ENCODE measurements around the gene OR5AN1.
"Not testable (repeated sequence)": the region's sequence is repeated elsewhere in the genome, so short reads cannot be mapped to it uniquely, and the experiment has no call there.

The OR5AN1 gene

DNA sequence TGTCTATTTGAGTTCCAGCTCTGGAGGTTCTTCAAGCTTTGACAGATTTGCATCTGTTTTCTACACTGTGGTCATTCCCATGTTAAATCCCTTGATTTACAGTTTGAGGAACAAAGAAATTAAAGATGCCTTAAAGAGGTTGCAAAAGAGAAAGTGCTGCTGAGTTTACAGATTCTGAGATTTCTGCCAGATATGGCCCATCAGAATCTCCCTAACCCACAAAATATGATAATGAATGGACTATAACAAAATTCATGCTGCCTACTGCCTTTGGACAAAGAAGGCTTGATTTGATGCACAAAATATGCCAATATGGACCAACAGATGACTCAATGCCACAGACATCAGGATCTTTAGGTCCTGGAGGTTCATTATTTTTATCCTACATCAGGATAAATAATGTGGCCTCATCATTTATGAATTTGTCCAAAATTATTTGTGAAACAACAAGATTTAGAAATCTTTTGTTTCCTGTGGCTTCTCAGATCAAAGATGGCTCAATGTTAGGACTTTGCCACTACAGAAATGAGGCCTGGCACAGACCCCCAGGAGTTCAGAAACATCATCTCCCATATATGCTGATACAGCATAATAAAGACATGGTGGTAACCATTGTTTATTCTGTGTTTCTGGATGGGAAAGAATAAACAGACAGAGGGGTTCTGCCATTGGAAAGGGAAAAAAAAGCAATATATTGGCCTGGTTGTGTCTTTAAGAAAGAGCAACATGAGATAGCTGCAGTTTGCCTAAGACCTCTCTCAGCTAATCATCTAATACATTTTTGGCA lies 6.7 kb downstream of the OR5AN1 start:
- DNase-seq (ENCODE audit: low spot score): no peak
- TF ChIP-seq, protein P1, sequence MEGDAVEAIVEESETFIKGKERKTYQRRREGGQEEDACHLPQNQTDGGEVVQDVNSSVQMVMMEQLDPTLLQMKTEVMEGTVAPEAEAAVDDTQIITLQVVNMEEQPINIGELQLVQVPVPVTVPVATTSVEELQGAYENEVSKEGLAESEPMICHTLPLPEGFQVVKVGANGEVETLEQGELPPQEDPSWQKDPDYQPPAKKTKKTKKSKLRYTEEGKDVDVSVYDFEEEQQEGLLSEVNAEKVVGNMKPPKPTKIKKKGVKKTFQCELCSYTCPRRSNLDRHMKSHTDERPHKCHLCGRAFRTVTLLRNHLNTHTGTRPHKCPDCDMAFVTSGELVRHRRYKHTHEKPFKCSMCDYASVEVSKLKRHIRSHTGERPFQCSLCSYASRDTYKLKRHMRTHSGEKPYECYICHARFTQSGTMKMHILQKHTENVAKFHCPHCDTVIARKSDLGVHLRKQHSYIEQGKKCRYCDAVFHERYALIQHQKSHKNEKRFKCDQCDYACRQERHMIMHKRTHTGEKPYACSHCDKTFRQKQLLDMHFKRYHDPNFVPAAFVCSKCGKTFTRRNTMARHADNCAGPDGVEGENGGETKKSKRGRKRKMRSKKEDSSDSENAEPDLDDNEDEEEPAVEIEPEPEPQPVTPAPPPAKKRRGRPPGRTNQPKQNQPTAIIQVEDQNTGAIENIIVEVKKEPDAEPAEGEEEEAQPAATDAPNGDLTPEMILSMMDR (IDR thresholded peaks at IDR 0.05; ENCODE audit: extremely low read depth, missing control alignments): no peak

DNA sequence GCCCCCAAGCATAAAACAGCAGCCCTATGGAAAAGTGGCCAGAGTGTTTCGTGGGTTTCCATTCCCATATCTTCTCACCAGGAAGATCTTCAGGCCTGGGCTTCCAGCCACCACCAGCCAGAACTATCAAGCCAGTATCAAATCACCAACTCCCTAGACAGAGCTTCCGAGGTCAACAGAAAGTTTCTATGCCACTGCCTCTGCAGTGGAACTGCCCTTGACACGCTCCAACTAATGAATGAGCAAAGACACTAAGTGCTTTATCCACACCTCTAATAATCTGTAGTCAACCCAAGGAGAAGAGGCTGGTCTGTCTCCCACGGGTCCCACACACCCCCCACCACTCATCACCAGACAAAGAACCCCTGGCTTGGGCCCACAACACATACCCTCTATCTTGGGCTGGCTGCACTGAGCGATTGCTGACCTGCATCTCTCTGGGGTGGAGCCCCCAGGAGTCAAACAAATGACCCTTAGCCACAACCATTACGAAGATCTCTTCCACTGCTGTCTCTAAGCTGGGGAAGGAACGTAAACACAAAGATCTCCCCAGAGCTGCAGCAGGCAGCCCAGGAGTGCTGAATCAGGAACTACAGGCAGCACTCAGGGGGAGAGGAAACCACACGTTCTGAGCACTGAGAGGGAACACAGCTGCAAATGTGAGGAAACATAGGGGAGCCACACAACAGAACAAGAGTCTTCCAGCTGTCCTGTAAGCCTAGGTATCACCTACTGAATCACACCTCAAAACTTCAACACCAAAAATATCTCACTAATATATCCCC lies 9.7 kb downstream of the OR5AN1 start:
- TF ChIP-seq, protein P1 (IDR thresholded peaks at IDR 0.05; ENCODE audit: extremely low read depth, missing control alignments): no peak
- no peak for DNase-seq (ENCODE audit: low spot score)

DNA sequence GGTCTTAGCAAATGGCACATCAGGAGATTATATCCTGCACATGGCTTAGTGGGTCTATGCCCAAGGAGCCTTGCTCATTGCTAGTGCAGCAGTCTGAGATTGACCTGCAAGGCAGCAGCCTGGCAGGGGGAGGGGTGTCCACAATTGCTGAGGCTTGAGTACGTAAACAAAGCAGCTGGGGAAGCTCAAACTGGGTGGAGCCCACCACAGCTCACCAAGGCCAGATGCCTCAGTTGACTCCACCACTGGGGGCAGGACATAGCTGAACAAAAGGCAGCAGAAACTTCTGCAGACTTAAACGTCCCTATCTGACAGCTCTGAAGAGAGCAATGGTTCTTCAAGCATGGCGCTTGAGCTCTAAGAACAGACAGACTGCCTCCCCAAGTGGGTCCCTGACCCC lies 13.6 kb downstream of the OR5AN1 start:
- DNase-seq (ENCODE audit: low spot score): not testable (repeated sequence)

DNA sequence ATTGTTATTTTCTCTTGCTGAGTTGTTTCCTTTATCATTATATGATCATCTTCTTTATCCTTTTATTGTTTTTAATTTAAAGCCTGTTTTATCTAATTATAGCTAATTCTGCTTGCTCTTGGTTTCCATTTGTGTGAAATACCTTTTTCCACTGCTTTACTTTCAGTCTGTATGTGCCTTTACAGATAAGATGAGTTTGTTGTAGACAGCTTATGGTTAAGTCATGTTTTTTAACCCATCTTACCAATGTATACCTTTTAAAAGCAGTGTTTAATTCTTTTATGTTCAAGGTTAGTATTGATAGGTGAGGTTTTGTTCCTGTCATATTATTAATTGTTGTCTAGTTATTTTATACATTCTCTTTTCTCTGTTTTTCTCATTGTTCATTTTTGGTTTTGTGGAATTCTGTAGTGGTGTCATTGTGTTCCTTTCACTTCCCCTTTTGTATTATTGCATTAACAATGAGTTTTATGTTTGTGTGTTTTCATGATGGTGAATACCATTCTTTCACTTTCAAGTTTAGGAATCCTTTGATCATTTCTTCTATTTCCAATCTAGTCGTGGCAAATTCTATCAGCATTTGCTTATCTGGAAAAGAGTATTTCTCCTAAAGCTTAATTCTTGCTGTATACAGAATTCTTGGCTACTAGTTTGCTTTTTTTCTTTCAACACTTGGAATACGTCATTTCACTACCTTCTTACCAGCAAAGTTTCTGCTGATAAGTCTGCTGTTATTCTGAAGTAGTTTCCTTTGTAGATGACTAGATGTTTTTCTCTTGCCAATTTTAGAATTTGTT lies 21.8 kb downstream of the OR5AN1 start:
- DNase-seq (ENCODE audit: low spot score): no peak

DNA sequence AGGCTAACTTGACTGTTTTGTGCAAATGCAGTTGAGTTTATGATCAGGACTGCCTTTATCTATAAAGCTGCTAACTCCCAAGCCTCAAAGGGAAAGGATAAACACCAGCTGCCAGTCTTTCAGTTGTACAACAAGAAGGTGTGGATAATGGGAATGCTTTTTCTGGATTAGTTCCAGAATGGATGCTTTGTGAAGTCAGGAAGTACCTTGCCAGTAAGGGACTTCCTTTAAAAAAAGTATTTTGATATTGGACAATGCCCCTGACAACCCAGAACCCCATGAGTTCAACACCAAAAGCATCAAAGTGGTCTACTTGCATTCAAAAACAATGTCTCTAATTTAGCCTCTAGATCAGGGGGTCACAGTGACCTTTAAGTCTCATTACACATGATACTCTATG lies 35.5 kb downstream of the OR5AN1 start:
- TF ChIP-seq, protein P1 (IDR thresholded peaks at IDR 0.05; ENCODE audit: extremely low read depth, missing control alignments): no peak
- no peak for DNase-seq (ENCODE audit: low spot score)

More for the DNA sequence above, 21.8 kb downstream of the OR5AN1 start:
- TF ChIP-seq, protein P1 (IDR thresholded peaks at IDR 0.05; ENCODE audit: extremely low read depth, missing control alignments): no peak

DNA sequence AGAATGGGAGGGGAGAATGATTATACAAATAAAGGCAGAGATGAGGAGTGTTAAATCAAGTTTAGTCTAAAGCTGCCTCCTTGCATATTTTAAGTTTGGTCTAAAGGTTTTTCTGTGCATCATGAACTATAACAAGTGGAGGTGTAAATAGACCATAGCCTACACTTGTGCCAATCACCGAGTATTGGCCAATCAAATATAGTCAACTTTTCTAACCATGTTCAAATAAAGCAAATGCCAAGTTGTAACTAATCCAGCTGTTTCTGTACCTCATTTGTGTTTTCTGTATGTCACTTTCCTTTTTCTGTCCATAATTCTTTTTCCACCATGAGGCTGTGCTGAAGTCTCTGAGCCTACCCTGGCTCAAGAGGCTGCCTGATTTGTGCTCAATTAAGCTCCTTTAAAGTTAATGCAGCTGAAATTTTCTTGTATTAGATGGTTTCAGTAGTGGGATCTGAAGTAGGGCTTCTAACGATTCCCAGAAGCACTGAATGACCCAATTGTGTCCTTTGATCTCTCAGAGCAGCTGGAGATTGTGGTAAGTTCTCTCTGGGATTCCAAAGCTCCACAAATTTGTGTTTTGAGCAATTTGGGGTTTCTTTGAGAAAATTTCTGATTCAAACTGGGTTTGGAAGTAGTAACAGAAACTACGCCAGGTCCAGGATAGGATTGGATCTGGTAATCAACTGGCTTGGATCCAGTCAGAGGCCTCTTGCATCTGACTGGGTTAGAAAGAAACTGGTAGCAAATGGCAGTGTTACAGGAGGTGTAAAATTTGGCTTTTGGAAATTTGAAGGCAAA lies 42.0 kb downstream of the OR5AN1 start:
- DNase-seq (ENCODE audit: low spot score): no peak
- TF ChIP-seq, protein P1 (IDR thresholded peaks at IDR 0.05; ENCODE audit: extremely low read depth, missing control alignments): no peak

DNA sequence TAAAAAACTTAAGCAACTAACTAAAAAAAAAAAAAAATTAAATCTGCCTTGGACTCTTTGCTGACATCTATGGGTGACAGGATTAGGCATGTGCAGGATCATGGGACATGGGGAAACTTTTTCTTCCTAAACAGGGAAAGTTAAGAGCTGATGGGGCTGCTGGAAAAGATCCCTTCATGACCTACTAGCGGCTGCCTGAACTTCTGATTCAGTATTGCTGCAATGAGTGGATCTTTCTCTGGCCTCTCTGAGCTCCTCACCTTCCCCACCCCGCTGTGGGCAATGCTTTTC lies 42.5 kb downstream of the OR5AN1 start:
- TF ChIP-seq, protein P1 (IDR thresholded peaks at IDR 0.05; ENCODE audit: extremely low read depth, missing control alignments): no peak
- no peak for DNase-seq (ENCODE audit: low spot score)

Data from GM20000 (cell line).